GM12878 (cell line): Measurements from ENCODE around the gene PDLIM5. TPM values are rescaled to one million over a fixed set of nuclear protein-coding genes. Genes with fewer than 3 reads are reported as not detected.

Experiments used
- ATAC-seq: fragments of 200-7000 bp; cut with Tn5 transposase; 3 replicates; pipeline ENCODE4 v1.9.1; 2020; ENCODE audit warnings: mild to moderate bottlenecking, moderate library complexity
- BruUV-seq: library from RNA; stranded (reverse); fragments of 400-500 nt; replicated peaks from 2 replicates; lab custom pipeline; 2021; lab: Mats Ljungman, UMichigan
- CTCF ChIA-PET: fragments of 300-600 bp; sonication (Branson Sonifier 250); formaldehyde crosslinking; extraction: SDS; loops from one replicate; lab custom pipeline; 2021; ENCODE audit warnings: inconsistent platforms; lab: Yijun Ruan, JAX
- POLR2A ChIA-PET: fragments of 350-600 bp; formaldehyde crosslinking; extraction: SDS; loops from one replicate; lab custom pipeline; 2021; ENCODE audit warnings: inconsistent platforms; lab: Charles Lee
- RAD21 ChIA-PET: fragments of 300-600 bp; sonication (Branson Sonifier 250); formaldehyde crosslinking; loops from one replicate; lab custom pipeline; 2023; ENCODE audit warnings: antibody characterized with exemption; ENCODE audit not compliant: unreplicated experiment; lab: Charles Lee
- SMC1A ChIA-PET: fragments of 300-600 bp; sonication (Branson Sonifier 250); formaldehyde crosslinking; loops from one replicate; lab custom pipeline; 2023; ENCODE audit not compliant: unreplicated experiment, uncharacterized antibody; lab: Charles Lee
- DNase-seq: peaks from one replicate; pipeline ENCODE4 v3.0.0-alpha.2; 2011; ENCODE audit warnings: low read depth, low spot score
- FAIRE-seq: peaks from 3 replicates; lab custom pipeline; 2011; peaks lifted over from hg19 to GRCh38; lab: Jason Lieb, UNC
- H2AFZ ChIP-seq: 2 replicates; pipeline ENCODE4 v1.6.0; 2011; ENCODE audit warnings: low read depth, low read length, control low read depth; ENCODE audit not compliant: control insufficient read depth
- H3K27ac ChIP-seq: 2 replicates; pipeline ENCODE4 v1.5.1; 2011; ENCODE audit warnings: control low read depth; ENCODE audit not compliant: control insufficient read depth, insufficient read depth
- H3K27me3 ChIP-seq, 2 experiments: replicated peaks in 1 of 2; 2 replicates each; pipeline versions ENCODE4 v1.6.0 to v1.6.1; 2011; ENCODE audit warnings: low read length in 1 of 2; ENCODE audit not compliant: control insufficient read depth in 2 of 2, insufficient read depth in 2 of 2
- H3K36me3 ChIP-seq, 2 experiments: 2 replicates each; pipeline ENCODE4 v1.5.1; 2011; ENCODE audit warnings: low read length in 1 of 2; ENCODE audit not compliant: control insufficient read depth in 2 of 2, insufficient read depth in 2 of 2
- H3K4me1 ChIP-seq: 2 replicates; pipeline ENCODE4 v1.6.1; 2011; ENCODE audit warnings: mild to moderate bottlenecking, low read length, moderate library complexity, mixed read lengths; ENCODE audit not compliant: control insufficient read depth, insufficient read depth
- H3K4me2 ChIP-seq: 2 replicates; pipeline ENCODE4 v1.6.0; 2011; ENCODE audit warnings: control low read depth; ENCODE audit not compliant: control insufficient read depth, insufficient read depth
- H3K4me3 ChIP-seq: fragments of 200-600 bp; sonication (generic); 2 replicates; pipeline ENCODE4 v1.5.1; 2016
- H3K79me2 ChIP-seq: 2 replicates; pipeline ENCODE4 v1.6.0; 2011; ENCODE audit warnings: low read length; ENCODE audit not compliant: control insufficient read depth, insufficient read depth
- H3K9ac ChIP-seq: 2 replicates; pipeline ENCODE4 v1.8.0; 2011; ENCODE audit warnings: low read length, control low read depth, mixed read lengths; ENCODE audit not compliant: control insufficient read depth, insufficient read depth
- H3K9me3 ChIP-seq: replicated peaks from 3 replicates; pipeline ENCODE4 v1.5.1; 2011; ENCODE audit warnings: mild to moderate bottlenecking, low read length; ENCODE audit not compliant: control insufficient read depth, insufficient read depth
- H4K20me1 ChIP-seq: 2 replicates; pipeline ENCODE4 v1.6.0; 2011; ENCODE audit not compliant: control insufficient read depth, insufficient read depth
- CBX3 ChIP-seq: fragments of 200-600 bp; sonication (generic); IDR thresholded peaks from 2 replicates; pipeline ENCODE4 v1.6.1; 2016; ENCODE audit warnings: low read depth, borderline replicate concordance
- CTCF ChIP-seq, 3 experiments: IDR thresholded peaks in 2 of 3; conservative IDR thresholded peaks in 1 of 3; 2 replicates each; pipeline ENCODE4 v1.5.1; 2011; ENCODE audit warnings: low read depth in 3 of 3, low read length in 3 of 3, mild to moderate bottlenecking in 3 of 3, control low read depth in 2 of 3, moderate library complexity in 2 of 3, inconsistent platforms in 1 of 3, mixed read lengths in 1 of 3; ENCODE audit not compliant: control insufficient read depth in 2 of 3, insufficient read depth in 1 of 3; ENCODE audit errors: extremely low read depth in 1 of 3
- GABPA ChIP-seq: IDR thresholded peaks from 2 replicates; pipeline ENCODE4 v1.6.1; 2014; ENCODE audit warnings: antibody characterized with exemption, low read depth, mild to moderate bottlenecking, inconsistent platforms
- MEF2A ChIP-seq: IDR thresholded peaks from 2 replicates; pipeline ENCODE4 v1.6.1; 2011; ENCODE audit warnings: low read depth, mild to moderate bottlenecking, low read length, moderate library complexity; ENCODE audit not compliant: insufficient read depth
- MTA2 ChIP-seq: fragments of 450-650 bp; IDR thresholded peaks from 2 replicates; pipeline ENCODE4 v1.6.1; 2016; ENCODE audit warnings: low read depth, mild to moderate bottlenecking, moderate library complexity
- NRF1 ChIP-seq: conservative IDR thresholded peaks from 2 replicates; pipeline ENCODE4 v1.6.1; 2011; ENCODE audit warnings: mild to moderate bottlenecking, low read depth, low read length, improper control_type of control experiment
- PAX5 ChIP-seq: IDR thresholded peaks from 2 replicates; pipeline ENCODE4 v1.6.1; 2011; ENCODE audit warnings: low read depth, low read length, borderline replicate concordance
- PAX8 ChIP-seq: fragments of 450-650 bp; IDR thresholded peaks from 2 replicates; pipeline ENCODE4 v1.6.1; 2017; ENCODE audit warnings: mild to moderate bottlenecking, moderate library complexity
- RCOR1 ChIP-seq: conservative IDR thresholded peaks from 2 replicates; pipeline ENCODE4 v1.6.1; 2012; ENCODE audit warnings: low read depth, low read length, improper control_type of control experiment
- REST ChIP-seq: IDR thresholded peaks from 2 replicates; pipeline ENCODE4 v1.6.1; 2012; ENCODE audit warnings: mild to moderate bottlenecking, low read depth, low read length
- SREBF1 ChIP-seq: IDR thresholded peaks from 2 replicates; pipeline ENCODE4 v1.6.1; 2012; ENCODE audit warnings: mild to moderate bottlenecking, low read length
- WRNIP1 ChIP-seq: IDR thresholded peaks from 2 replicates; pipeline ENCODE4 v1.6.1; 2011; ENCODE audit warnings: low read depth, low read length, improper control_type of control experiment, borderline replicate concordance
- WGBS: methylation state at CpG from one replicate; pipeline ENCODE4 v1.1.6; 2016; ENCODE audit warnings: low lambda C conversion rate; ENCODE audit not compliant: insufficient replicate concordance, insufficient coverage; ENCODE audit errors: missing lambda C conversion rate; 5-methylcytosine and 5-hydroxymethylcytosine counted together
- in situ Hi-C: fragments of 300-500 bp; cut with MboI; formaldehyde crosslinking; loops from 9 replicates; pipeline ENCODE4 v1.14.3; 2018; ENCODE audit warnings: mixed read lengths
- intact Hi-C: fragments of 100-400 bp; cut with micrococcal nuclease; formaldehyde crosslinking; loops from one replicate; pipeline ENCODE4 v1.14.2; 2022; ENCODE audit not compliant: unreplicated experiment
- polyA plus RNA-seq, 11 experiments: library from polyadenylated mRNA; depleted of rRNA in 4 of 11; unstranded in 6 of 11; stranded (reverse) in 5 of 11; fragments of >200 nt; fragmentation: Nextera tagmentation in 4 of 11; fragmentation: Illumina TruSeq in 1 of 11; extraction: Ambion mirVana in 4 of 11; extraction: Trizol in 1 of 11; gene quantifications; 1 replicate in 1 of 11; 2 replicates in 10 of 11; pipeline versions ENCODE4 v1.2.1 to v1.2.3, GENCODE V29; 2011 to 2016; ENCODE audit warnings: inconsistent platforms in 2 of 11, missing spikeins in 2 of 11, low read depth in 1 of 11
- total RNA-seq, 4 experiments: library from RNA; depleted of rRNA in 3 of 4; stranded (reverse); fragments of >200 nt in 3 of 4; fragmentation: Illumina TruSeq in 1 of 4; extraction: Trizol in 1 of 4; gene quantifications; 2 replicates each; pipeline versions ENCODE4 v1.2.1 to v1.2.3, GENCODE V29; 2013 to 2021
- TF ChIP-seq, protein P1 (sequence below): fragments of 450-650 bp; formaldehyde crosslinking; IDR thresholded peaks from 2 replicates; pipeline ENCODE4 v1.5.0; 2022; ENCODE audit warnings: mild to moderate bottlenecking, missing genetic modification characterization

The PDLIM5 gene
- total and polyA plus RNA-seq, 10 of the 15 experiments (the other 5 are each of a cell fraction or from before 2014, with no cell fraction given) = 10.0 to 52.9 (median 20.7) TPM

- TF ChIP-seq REST = no peak
These were observed 259.9 kb downstream of the PDLIM5 start (continued) for GRCh38 chr4:94711635-94712034.

GRCh38 chr4:94714365-94715160 lies 262.8 kb downstream of the PDLIM5 start:
- in situ Hi-C loops = no loop called here
- ChIA-PET POLR2A (no interaction called here), SMC1A (no interaction called here), RAD21 (no interaction called here), CTCF (no interaction called here)
- Histone ChIP-seq H3K27ac (no peak overlapping the region), H3K4me3 (no peak overlapping the region), H3K4me1 (no peaks in the 10 kb centered on the region), H3K79me2 (no peaks in the 10 kb centered on the region), H3K9ac (no peak overlapping the region), H4K20me1 (no peaks in the 10 kb centered on the region), H3K36me3 (no peaks in the 10 kb centered on the region), H3K27me3 (no peaks in the 10 kb centered on the region), H3K9me3 (no peaks in the 10 kb centered on the region), H3K4me2 (no peak overlapping the region), H2AFZ (no peak overlapping the region)
- ATAC-seq (no peak), DNase-seq (no peak), FAIRE-seq (no peak)
- intact Hi-C loops = no loop called here
- 39% methylated on average over 5 of the region's 5 CpGs for WGBS
- no TSS peak for BruUV-seq
- TF ChIP-seq WRNIP1 = no peak
- TF ChIP-seq, protein P1, sequence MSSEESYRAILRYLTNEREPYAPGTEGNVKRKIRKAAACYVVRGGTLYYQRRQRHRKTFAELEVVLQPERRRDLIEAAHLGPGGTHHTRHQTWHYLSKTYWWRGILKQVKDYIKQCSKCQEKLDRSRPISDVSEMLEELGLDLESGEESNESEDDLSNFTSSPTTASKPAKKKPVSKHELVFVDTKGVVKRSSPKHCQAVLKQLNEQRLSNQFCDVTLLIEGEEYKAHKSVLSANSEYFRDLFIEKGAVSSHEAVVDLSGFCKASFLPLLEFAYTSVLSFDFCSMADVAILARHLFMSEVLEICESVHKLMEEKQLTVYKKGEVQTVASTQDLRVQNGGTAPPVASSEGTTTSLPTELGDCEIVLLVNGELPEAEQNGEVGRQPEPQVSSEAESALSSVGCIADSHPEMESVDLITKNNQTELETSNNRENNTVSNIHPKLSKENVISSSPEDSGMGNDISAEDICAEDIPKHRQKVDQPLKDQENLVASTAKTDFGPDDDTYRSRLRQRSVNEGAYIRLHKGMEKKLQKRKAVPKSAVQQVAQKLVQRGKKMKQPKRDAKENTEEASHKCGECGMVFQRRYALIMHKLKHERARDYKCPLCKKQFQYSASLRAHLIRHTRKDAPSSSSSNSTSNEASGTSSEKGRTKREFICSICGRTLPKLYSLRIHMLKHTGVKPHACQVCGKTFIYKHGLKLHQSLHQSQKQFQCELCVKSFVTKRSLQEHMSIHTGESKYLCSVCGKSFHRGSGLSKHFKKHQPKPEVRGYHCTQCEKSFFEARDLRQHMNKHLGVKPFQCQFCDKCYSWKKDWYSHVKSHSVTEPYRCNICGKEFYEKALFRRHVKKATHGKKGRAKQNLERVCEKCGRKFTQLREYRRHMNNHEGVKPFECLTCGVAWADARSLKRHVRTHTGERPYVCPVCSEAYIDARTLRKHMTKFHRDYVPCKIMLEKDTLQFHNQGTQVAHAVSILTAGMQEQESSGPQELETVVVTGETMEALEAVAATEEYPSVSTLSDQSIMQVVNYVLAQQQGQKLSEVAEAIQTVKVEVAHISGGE (CRISPR knock-in tag) = no peak
- TF ChIP-seq NRF1 = no peak
- TF ChIP-seq MTA2 = no peak
- no peak for TF ChIP-seq RCOR1
- TF ChIP-seq CBX3 = no peak
- TF ChIP-seq GABPA = no peak
- no peak for TF ChIP-seq SREBF1
- TF ChIP-seq CTCF (IDR thresholded peaks at IDR 0.05 in 2 of 3, conservative IDR thresholded peaks at IDR 0.05 in 1 of 3; ENCODE audit: control insufficient read depth in 2 of 3, extremely low read depth in 1 of 3, insufficient read depth in 1 of 3, low read depth in 3 of 3, low read length in 3 of 3) = no peak
- no peak for TF ChIP-seq PAX8
- no peak for TF ChIP-seq PAX5
- TF ChIP-seq MEF2A = no peak
